ENCODE results near the gene EVI5. TPM values are rescaled to one million over a fixed set of nuclear protein-coding genes. Genes with fewer than 3 reads are reported as not detected.
A peak's percentile ranks its signal among the peaks of the same experiment; 100 is the strongest.
"Not testable (repeated sequence)": the region's sequence is repeated elsewhere in the genome, so short reads cannot be mapped to it uniquely, and the experiment has no call there.

EVI5 gene
- polyA plus RNA-seq, 1 donor, result 15.7 TPM

GRCh38 chr1:92795166-92795565 lies 10.3 kb upstream of the EVI5 start:
- no peaks in the 10 kb centered on the region for H3K9me3 ChIP-seq (ENCODE audit: control insufficient read depth, low read depth, low read length)
- H3K4me1 ChIP-seq (ENCODE audit: control insufficient read depth, insufficient read depth, low read length), result no peaks in the 10 kb centered on the region
- H3K27ac ChIP-seq (ENCODE audit: low read length), result no peak overlapping the region
- H3K4me3 ChIP-seq (ENCODE audit: low read length), result no peak overlapping the region
- WGBS (ENCODE audit: insufficient coverage, low lambda C conversion rate), result 80% methylated on average over 1 of the region's 4 CpGs
- no peaks in the 10 kb centered on the region for H3K27me3 ChIP-seq (ENCODE audit: control insufficient read depth, insufficient read depth, low read length)
- no peaks in the 10 kb centered on the region for H3K36me3 ChIP-seq (ENCODE audit: control insufficient read depth, insufficient read depth, low read length)
- no peak for DNase-seq

- 58% methylated on average over 1 of the region's 3 CpGs for WGBS (ENCODE audit: insufficient coverage, low lambda C conversion rate)
- H3K9me3 ChIP-seq (ENCODE audit: control insufficient read depth, low read depth, low read length), result no peaks in the 10 kb centered on the region
- no peaks in the 10 kb centered on the region for H3K27me3 ChIP-seq (ENCODE audit: control insufficient read depth, insufficient read depth, low read length)
- no peaks in the 10 kb centered on the region for H3K36me3 ChIP-seq (ENCODE audit: control insufficient read depth, insufficient read depth, low read length)
- H3K4me3 ChIP-seq (ENCODE audit: low read length), result no peak overlapping the region
- no peak overlapping the region for H3K27ac ChIP-seq (ENCODE audit: low read length)
- no peaks in the 10 kb centered on the region for H3K4me1 ChIP-seq (ENCODE audit: control insufficient read depth, insufficient read depth, low read length)
- DNase-seq, result no peak
Observed at GRCh38 chr1:92792340-92792782, 7.5 kb upstream of the EVI5 start.

- H3K9me3 ChIP-seq (ENCODE audit: control insufficient read depth, low read depth, low read length), result no peaks in the 10 kb centered on the region
- 61% methylated on average over 5 of the region's 7 CpGs for WGBS (ENCODE audit: insufficient coverage, low lambda C conversion rate)
- H3K4me1 ChIP-seq (ENCODE audit: control insufficient read depth, insufficient read depth, low read length), result no peaks in the 10 kb centered on the region
- no peak overlapping the region for H3K4me3 ChIP-seq (ENCODE audit: low read length)
- H3K27ac ChIP-seq (ENCODE audit: low read length), result no peak overlapping the region
- H3K36me3 ChIP-seq (ENCODE audit: control insufficient read depth, insufficient read depth, low read length), result no peaks in the 10 kb centered on the region
- no peaks in the 10 kb centered on the region for H3K27me3 ChIP-seq (ENCODE audit: control insufficient read depth, insufficient read depth, low read length)
- DNase-seq, result no peak
Observed at GRCh38 chr1:92791487-92792066, 6.7 kb upstream of the EVI5 start.

GRCh38 chr1:92790867-92791266 lies 6.0 kb upstream of the EVI5 start:
- H3K4me3 ChIP-seq (ENCODE audit: low read length), result no peak overlapping the region
- H3K36me3 ChIP-seq (ENCODE audit: control insufficient read depth, insufficient read depth, low read length), result no peaks in the 10 kb centered on the region
- no peaks in the 10 kb centered on the region for H3K9me3 ChIP-seq (ENCODE audit: control insufficient read depth, low read depth, low read length)
- 100% methylated on average over 1 of the region's 2 CpGs for WGBS (ENCODE audit: insufficient coverage, low lambda C conversion rate)
- H3K4me1 ChIP-seq (ENCODE audit: control insufficient read depth, insufficient read depth, low read length), result no peaks in the 10 kb centered on the region
- H3K27ac ChIP-seq (ENCODE audit: low read length), result no peak overlapping the region
- H3K27me3 ChIP-seq (ENCODE audit: control insufficient read depth, insufficient read depth, low read length), result no peaks in the 10 kb centered on the region
- DNase-seq, result no peak

GRCh38 chr1:92790081-92790480 lies 5.2 kb upstream of the EVI5 start:
- H3K27me3 ChIP-seq (ENCODE audit: control insufficient read depth, insufficient read depth, low read length), result no peaks in the 10 kb centered on the region
- H3K36me3 ChIP-seq (ENCODE audit: control insufficient read depth, insufficient read depth, low read length), result no peaks in the 10 kb centered on the region
- no peak overlapping the region for H3K27ac ChIP-seq (ENCODE audit: low read length)
- H3K4me3 ChIP-seq (ENCODE audit: low read length), result no peak overlapping the region
- H3K9me3 ChIP-seq (ENCODE audit: control insufficient read depth, low read depth, low read length), result no peaks in the 10 kb centered on the region
- peaks cover 3% of the 10 kb centered on the region for H3K4me1 ChIP-seq (ENCODE audit: control insufficient read depth, insufficient read depth, low read length)
- no peak for DNase-seq

- Histone ChIP-seq H3K9me3 (ENCODE audit: control insufficient read depth, low read depth, low read length) (no peaks in the 10 kb centered on the region), H3K27me3 (ENCODE audit: control insufficient read depth, insufficient read depth, low read length) (no peaks in the 10 kb centered on the region), H3K4me1 (ENCODE audit: control insufficient read depth, insufficient read depth, low read length) (peaks cover 8% of the 10 kb centered on the region), H3K36me3 (ENCODE audit: control insufficient read depth, insufficient read depth, low read length) (no peaks in the 10 kb centered on the region), H3K27ac (ENCODE audit: low read length) (no peak overlapping the region), H3K4me3 (ENCODE audit: low read length) (no peak overlapping the region)
- DNase-seq, result no peak
- 95% methylated on average over 4 of the region's 5 CpGs for WGBS (ENCODE audit: insufficient coverage, low lambda C conversion rate)
Observed at GRCh38 chr1:92786111-92786901, 1.4 kb upstream of the EVI5 start.

- H3K4me3 ChIP-seq (ENCODE audit: low read length), result peak overlapping the region; percentile 87
- H3K27me3 ChIP-seq (ENCODE audit: control insufficient read depth, insufficient read depth, low read length), result no peaks in the 10 kb centered on the region
- no peaks in the 10 kb centered on the region for H3K36me3 ChIP-seq (ENCODE audit: control insufficient read depth, insufficient read depth, low read length)
- WGBS (ENCODE audit: insufficient coverage, low lambda C conversion rate), result 0% methylated on average over 1 of the region's 25 CpGs
- peak in 1 of 2 donors; percentile 65 for DNase-seq
- peak overlapping the region; percentile 83 for H3K27ac ChIP-seq (ENCODE audit: low read length)
- H3K9me3 ChIP-seq (ENCODE audit: control insufficient read depth, low read depth, low read length), result no peaks in the 10 kb centered on the region
- H3K4me1 ChIP-seq (ENCODE audit: control insufficient read depth, insufficient read depth, low read length), result peaks cover 12% of the 10 kb centered on the region
Observed at GRCh38 chr1:92784021-92784638, 778 bp downstream of the EVI5 start.

GRCh38 chr1:92783550-92783949 lies 1.4 kb downstream of the EVI5 start:
- DNase-seq, result peak in 1 of 2 donors; percentile 43
- peak overlapping the region; percentile 87 for H3K4me3 ChIP-seq (ENCODE audit: low read length)
- 80% methylated on average over 1 of the region's 14 CpGs for WGBS (ENCODE audit: insufficient coverage, low lambda C conversion rate)

GRCh38 chr1:92778376-92778775 lies 6.5 kb downstream of the EVI5 start:
- Histone ChIP-seq H3K27ac (ENCODE audit: low read length) (no peak overlapping the region), H3K27me3 (ENCODE audit: control insufficient read depth, insufficient read depth, low read length) (no peaks in the 10 kb centered on the region), H3K4me1 (ENCODE audit: control insufficient read depth, insufficient read depth, low read length) (peaks cover 8% of the 10 kb centered on the region), H3K36me3 (ENCODE audit: control insufficient read depth, insufficient read depth, low read length) (no peaks in the 10 kb centered on the region), H3K9me3 (ENCODE audit: control insufficient read depth, low read depth, low read length) (no peaks in the 10 kb centered on the region), H3K4me3 (ENCODE audit: low read length) (no peak overlapping the region)
- WGBS (ENCODE audit: insufficient coverage, low lambda C conversion rate), result 83% methylated on average over 1 of the region's 1 CpG
- no peak for DNase-seq

More at GRCh38 chr1:92783550-92783949, 1.4 kb downstream of the EVI5 start:
- H3K36me3 ChIP-seq (ENCODE audit: control insufficient read depth, insufficient read depth, low read length); H3K9me3 ChIP-seq (ENCODE audit: control insufficient read depth, low read depth, low read length); H3K27me3 ChIP-seq (ENCODE audit: control insufficient read depth, insufficient read depth, low read length): not testable (repeated sequence)
- peak overlapping the region; percentile 83 for H3K27ac ChIP-seq (ENCODE audit: low read length)
- H3K4me1 ChIP-seq (ENCODE audit: control insufficient read depth, insufficient read depth, low read length), result peaks cover 12% of the 10 kb centered on the region

- no peak overlapping the region for H3K27ac ChIP-seq (ENCODE audit: low read length)
- no peak for DNase-seq
- H3K4me3 ChIP-seq (ENCODE audit: low read length), result no peak overlapping the region
- no peaks in the 10 kb centered on the region for H3K27me3 ChIP-seq (ENCODE audit: control insufficient read depth, insufficient read depth, low read length)
- no peaks in the 10 kb centered on the region for H3K36me3 ChIP-seq (ENCODE audit: control insufficient read depth, insufficient read depth, low read length)
- no CpG with 5 or more reads among the region's 1 CpG for WGBS (ENCODE audit: insufficient coverage, low lambda C conversion rate)
- H3K4me1 ChIP-seq (ENCODE audit: control insufficient read depth, insufficient read depth, low read length), result no peaks in the 10 kb centered on the region
- H3K9me3 ChIP-seq (ENCODE audit: control insufficient read depth, low read depth, low read length), result no peaks in the 10 kb centered on the region
Observed at GRCh38 chr1:92774407-92774806, 10.5 kb downstream of the EVI5 start.

Measured in large intestine (tissue), 3 donors.